ENCODE measurements around the gene ALG14. TPM values are rescaled to one million over a fixed set of nuclear protein-coding genes. Genes with fewer than 3 reads are reported as not detected.

The ALG14 gene
- total and polyA plus RNA-seq, 10 of the 15 experiments (the other 5 are each of a cell fraction or from before 2014, with no cell fraction given), result 2.6 to 19.2 (median 7.5) TPM

DNA sequence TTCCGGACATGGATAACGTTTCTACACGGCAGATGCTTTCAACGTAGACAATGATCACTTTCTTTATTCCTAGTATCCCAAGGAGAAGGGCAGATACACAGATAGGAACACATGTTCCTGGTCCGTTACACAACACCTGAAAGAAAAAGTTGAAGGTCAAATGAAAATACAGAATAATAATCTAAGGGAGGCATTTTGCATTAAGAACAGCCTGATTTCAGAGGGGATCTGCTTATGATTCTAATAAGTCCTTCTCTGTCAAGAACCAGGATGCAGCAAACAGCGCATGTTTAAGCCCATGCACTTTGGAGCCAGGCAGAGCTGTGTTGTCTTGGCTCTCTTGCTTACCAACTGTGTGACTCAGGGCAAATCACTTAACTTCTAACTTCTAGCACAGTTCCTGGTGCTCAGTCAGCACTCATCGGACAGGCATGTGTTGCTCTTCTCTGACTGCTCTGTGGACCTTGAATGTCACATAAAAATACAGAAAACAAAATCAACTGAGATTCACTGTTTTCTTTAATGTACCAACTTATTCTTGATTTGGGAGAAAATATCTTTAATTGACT is 89.5 kb downstream of the ALG14 start:
- Histone ChIP-seq H2AFZ (ENCODE audit: control insufficient read depth, low read depth, low read length) (no peak overlapping the region), H3K4me3 (no peak overlapping the region), H3K9ac (ENCODE audit: control insufficient read depth, insufficient read depth, low read length) (no peak overlapping the region), H3K4me1 (ENCODE audit: control insufficient read depth, insufficient read depth, low read length) (no peaks in the 10 kb centered on the region), H3K79me2 (ENCODE audit: control insufficient read depth, insufficient read depth, low read length) (no peaks in the 10 kb centered on the region), H3K4me2 (ENCODE audit: control insufficient read depth, insufficient read depth) (no peak overlapping the region), H4K20me1 (ENCODE audit: control insufficient read depth, insufficient read depth) (no peaks in the 10 kb centered on the region), H3K36me3 (ENCODE audit: control insufficient read depth in 2 of 2, insufficient read depth in 2 of 2, low read length in 1 of 2) (no peaks in the 10 kb centered on the region), H3K27ac (ENCODE audit: control insufficient read depth, insufficient read depth) (no peak overlapping the region), H3K9me3 (replicated peaks; ENCODE audit: control insufficient read depth, insufficient read depth, low read length) (no peaks in the 10 kb centered on the region), H3K27me3 (replicated peaks in 1 of 2; ENCODE audit: control insufficient read depth in 2 of 2, insufficient read depth in 2 of 2, low read length in 1 of 2) (no peaks in the 10 kb centered on the region)
- ATAC-seq (no peak), DNase-seq (ENCODE audit: low read depth, low spot score) (no peak), FAIRE-seq (no peak)
- intact Hi-C loops (cut with micrococcal nuclease; ENCODE audit: unreplicated experiment), result no loop called here
- 97% methylated on average over 7 of the region's 7 CpGs for WGBS (ENCODE audit: insufficient coverage, insufficient replicate concordance, low lambda C conversion rate, missing lambda C conversion rate)
- RAD21 ChIA-PET (ENCODE audit: unreplicated experiment), result no interaction called here
- no TSS peak for BruUV-seq (replicated peaks)
- CTCF ChIA-PET, result no interaction called here
- POLR2A ChIA-PET, result no interaction called here
- SMC1A ChIA-PET (ENCODE audit: uncharacterized antibody, unreplicated experiment), result no interaction called here
- in situ Hi-C loops (cut with MboI), result no loop called here
- TF ChIP-seq BMI1 (IDR thresholded peaks at IDR 0.05; ENCODE audit: borderline replicate concordance), result no peak
- TF ChIP-seq, protein P1, sequence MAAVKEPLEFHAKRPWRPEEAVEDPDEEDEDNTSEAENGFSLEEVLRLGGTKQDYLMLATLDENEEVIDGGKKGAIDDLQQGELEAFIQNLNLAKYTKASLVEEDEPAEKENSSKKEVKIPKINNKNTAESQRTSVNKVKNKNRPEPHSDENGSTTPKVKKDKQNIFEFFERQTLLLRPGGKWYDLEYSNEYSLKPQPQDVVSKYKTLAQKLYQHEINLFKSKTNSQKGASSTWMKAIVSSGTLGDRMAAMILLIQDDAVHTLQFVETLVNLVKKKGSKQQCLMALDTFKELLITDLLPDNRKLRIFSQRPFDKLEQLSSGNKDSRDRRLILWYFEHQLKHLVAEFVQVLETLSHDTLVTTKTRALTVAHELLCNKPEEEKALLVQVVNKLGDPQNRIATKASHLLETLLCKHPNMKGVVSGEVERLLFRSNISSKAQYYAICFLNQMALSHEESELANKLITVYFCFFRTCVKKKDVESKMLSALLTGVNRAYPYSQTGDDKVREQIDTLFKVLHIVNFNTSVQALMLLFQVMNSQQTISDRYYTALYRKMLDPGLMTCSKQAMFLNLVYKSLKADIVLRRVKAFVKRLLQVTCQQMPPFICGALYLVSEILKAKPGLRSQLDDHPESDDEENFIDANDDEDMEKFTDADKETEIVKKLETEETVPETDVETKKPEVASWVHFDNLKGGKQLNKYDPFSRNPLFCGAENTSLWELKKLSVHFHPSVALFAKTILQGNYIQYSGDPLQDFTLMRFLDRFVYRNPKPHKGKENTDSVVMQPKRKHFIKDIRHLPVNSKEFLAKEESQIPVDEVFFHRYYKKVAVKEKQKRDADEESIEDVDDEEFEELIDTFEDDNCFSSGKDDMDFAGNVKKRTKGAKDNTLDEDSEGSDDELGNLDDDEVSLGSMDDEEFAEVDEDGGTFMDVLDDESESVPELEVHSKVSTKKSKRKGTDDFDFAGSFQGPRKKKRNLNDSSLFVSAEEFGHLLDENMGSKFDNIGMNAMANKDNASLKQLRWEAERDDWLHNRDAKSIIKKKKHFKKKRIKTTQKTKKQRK (IDR thresholded peaks at IDR 0.05; ENCODE audit: low read depth, low read length), result no peak
- TF ChIP-seq, protein P2, sequence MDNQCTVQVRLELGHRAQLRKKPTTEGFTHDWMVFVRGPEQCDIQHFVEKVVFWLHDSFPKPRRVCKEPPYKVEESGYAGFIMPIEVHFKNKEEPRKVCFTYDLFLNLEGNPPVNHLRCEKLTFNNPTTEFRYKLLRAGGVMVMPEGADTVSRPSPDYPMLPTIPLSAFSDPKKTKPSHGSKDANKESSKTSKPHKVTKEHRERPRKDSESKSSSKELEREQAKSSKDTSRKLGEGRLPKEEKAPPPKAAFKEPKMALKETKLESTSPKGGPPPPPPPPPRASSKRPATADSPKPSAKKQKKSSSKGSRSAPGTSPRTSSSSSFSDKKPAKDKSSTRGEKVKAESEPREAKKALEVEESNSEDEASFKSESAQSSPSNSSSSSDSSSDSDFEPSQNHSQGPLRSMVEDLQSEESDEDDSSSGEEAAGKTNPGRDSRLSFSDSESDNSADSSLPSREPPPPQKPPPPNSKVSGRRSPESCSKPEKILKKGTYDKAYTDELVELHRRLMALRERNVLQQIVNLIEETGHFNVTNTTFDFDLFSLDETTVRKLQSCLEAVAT (IDR thresholded peaks at IDR 0.05), result no peak
- no peak for TF ChIP-seq GATAD2B (conservative IDR thresholded peaks at IDR 0.05; ENCODE audit: low read depth)
- TF ChIP-seq RFX5 (IDR thresholded peaks at IDR 0.05; ENCODE audit: low read depth, low read length), result no peak
- TF ChIP-seq, protein P3, sequence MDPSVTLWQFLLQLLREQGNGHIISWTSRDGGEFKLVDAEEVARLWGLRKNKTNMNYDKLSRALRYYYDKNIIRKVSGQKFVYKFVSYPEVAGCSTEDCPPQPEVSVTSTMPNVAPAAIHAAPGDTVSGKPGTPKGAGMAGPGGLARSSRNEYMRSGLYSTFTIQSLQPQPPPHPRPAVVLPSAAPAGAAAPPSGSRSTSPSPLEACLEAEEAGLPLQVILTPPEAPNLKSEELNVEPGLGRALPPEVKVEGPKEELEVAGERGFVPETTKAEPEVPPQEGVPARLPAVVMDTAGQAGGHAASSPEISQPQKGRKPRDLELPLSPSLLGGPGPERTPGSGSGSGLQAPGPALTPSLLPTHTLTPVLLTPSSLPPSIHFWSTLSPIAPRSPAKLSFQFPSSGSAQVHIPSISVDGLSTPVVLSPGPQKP (IDR thresholded peaks at IDR 0.05; ENCODE audit: low read depth, low read length), result no peak
- TF ChIP-seq, protein P4, sequence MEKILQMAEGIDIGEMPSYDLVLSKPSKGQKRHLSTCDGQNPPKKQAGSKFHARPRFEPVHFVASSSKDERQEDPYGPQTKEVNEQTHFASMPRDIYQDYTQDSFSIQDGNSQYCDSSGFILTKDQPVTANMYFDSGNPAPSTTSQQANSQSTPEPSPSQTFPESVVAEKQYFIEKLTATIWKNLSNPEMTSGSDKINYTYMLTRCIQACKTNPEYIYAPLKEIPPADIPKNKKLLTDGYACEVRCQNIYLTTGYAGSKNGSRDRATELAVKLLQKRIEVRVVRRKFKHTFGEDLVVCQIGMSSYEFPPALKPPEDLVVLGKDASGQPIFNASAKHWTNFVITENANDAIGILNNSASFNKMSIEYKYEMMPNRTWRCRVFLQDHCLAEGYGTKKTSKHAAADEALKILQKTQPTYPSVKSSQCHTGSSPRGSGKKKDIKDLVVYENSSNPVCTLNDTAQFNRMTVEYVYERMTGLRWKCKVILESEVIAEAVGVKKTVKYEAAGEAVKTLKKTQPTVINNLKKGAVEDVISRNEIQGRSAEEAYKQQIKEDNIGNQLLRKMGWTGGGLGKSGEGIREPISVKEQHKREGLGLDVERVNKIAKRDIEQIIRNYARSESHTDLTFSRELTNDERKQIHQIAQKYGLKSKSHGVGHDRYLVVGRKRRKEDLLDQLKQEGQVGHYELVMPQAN (conservative IDR thresholded peaks at IDR 0.05), result no peak
- TF ChIP-seq, protein P5, sequence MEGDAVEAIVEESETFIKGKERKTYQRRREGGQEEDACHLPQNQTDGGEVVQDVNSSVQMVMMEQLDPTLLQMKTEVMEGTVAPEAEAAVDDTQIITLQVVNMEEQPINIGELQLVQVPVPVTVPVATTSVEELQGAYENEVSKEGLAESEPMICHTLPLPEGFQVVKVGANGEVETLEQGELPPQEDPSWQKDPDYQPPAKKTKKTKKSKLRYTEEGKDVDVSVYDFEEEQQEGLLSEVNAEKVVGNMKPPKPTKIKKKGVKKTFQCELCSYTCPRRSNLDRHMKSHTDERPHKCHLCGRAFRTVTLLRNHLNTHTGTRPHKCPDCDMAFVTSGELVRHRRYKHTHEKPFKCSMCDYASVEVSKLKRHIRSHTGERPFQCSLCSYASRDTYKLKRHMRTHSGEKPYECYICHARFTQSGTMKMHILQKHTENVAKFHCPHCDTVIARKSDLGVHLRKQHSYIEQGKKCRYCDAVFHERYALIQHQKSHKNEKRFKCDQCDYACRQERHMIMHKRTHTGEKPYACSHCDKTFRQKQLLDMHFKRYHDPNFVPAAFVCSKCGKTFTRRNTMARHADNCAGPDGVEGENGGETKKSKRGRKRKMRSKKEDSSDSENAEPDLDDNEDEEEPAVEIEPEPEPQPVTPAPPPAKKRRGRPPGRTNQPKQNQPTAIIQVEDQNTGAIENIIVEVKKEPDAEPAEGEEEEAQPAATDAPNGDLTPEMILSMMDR (IDR thresholded peaks at IDR 0.05 in 2 of 3, conservative IDR thresholded peaks at IDR 0.05 in 1 of 3; ENCODE audit: control insufficient read depth in 2 of 3, extremely low read depth in 1 of 3, insufficient read depth in 1 of 3, low read depth in 3 of 3, low read length in 3 of 3), result no peak
- TF ChIP-seq NRF1 (conservative IDR thresholded peaks at IDR 0.05; ENCODE audit: low read depth, low read length), result no peak
- no peak for TF ChIP-seq ASH2L (IDR thresholded peaks at IDR 0.05; ENCODE audit: borderline replicate concordance, low read depth)
